H1 (cell line): ENCODE data around the gene RNF215.

ENCODE experiments used
- CHD2 ChIP-seq: IDR thresholded peaks from 2 replicates; pipeline ENCODE4 v1.6.1; 2012; ENCODE audit warnings: low read length, improper control_type of control experiment
- EP300 ChIP-seq, 2 experiments: IDR thresholded peaks; 1 replicate in 1 of 2; 2 replicates in 1 of 2; pipeline ENCODE4 v1.6.1; 2011 to 2012; ENCODE audit warnings: low read depth in 2 of 2, low read length in 2 of 2, mild to moderate bottlenecking in 2 of 2, borderline replicate concordance in 1 of 2, inconsistent platforms in 1 of 2, moderate library complexity in 1 of 2
- EZH2 ChIP-seq: fragments of 200-600 bp; sonication (generic); IDR thresholded peaks from 2 replicates; pipeline ENCODE4 v1.7.1; 2012; ENCODE audit warnings: low read depth, mild to moderate bottlenecking, moderate library complexity, low read length, inconsistent platforms; ENCODE audit not compliant: severe bottlenecking
- NANOG ChIP-seq: IDR thresholded peaks from 2 replicates; pipeline ENCODE4 v1.6.1; 2011; ENCODE audit warnings: low read length, low read depth, mild to moderate bottlenecking, inconsistent platforms; ENCODE audit not compliant: insufficient read depth, poor library complexity, severe bottlenecking
- POLR2A ChIP-seq, 2 experiments: IDR thresholded peaks; 1 replicate in 1 of 2; 2 replicates in 1 of 2; pipeline ENCODE4 v1.6.1; 2011; ENCODE audit warnings: low read depth in 2 of 2, low read length in 2 of 2, mild to moderate bottlenecking in 2 of 2; ENCODE audit errors: control extremely low read depth in 1 of 2
- POLR2AphosphoS5 ChIP-seq: IDR thresholded peaks from 2 replicates; pipeline ENCODE4 v1.6.1; 2011; ENCODE audit warnings: low read depth, low read length
- SIN3A ChIP-seq, 2 experiments: IDR thresholded peaks in 1 of 2; conservative IDR thresholded peaks in 1 of 2; 2 replicates each; pipeline ENCODE4 v1.6.1; 2011 to 2012; ENCODE audit warnings: low read length in 2 of 2, improper control_type of control experiment in 1 of 2, low read depth in 1 of 2, mild to moderate bottlenecking in 1 of 2
- TAF1 ChIP-seq: IDR thresholded peaks from 2 replicates; pipeline ENCODE4 v1.6.1; 2011; ENCODE audit warnings: mild to moderate bottlenecking, low read depth, low read length
- TF ChIP-seq, protein P1 (sequence below), 3 experiments: IDR thresholded peaks; 1 replicate in 2 of 3; 2 replicates in 1 of 3; pipeline versions ENCODE4 v1.5.1 to v1.6.1; 2011; ENCODE audit warnings: low read length in 3 of 3, mild to moderate bottlenecking in 3 of 3, inconsistent platforms in 2 of 3, low read depth in 1 of 3, moderate library complexity in 1 of 3; ENCODE audit not compliant: insufficient read depth in 1 of 3; ENCODE audit errors: control extremely low read depth in 1 of 3
- TF ChIP-seq, protein P2 (sequence below): IDR thresholded peaks from 2 replicates; pipeline ENCODE4 v1.6.1; 2012; ENCODE audit warnings: inconsistent platforms
- TF ChIP-seq, protein P3 (sequence below): IDR thresholded peaks from 2 replicates; pipeline ENCODE4 v1.6.1; 2011; ENCODE audit warnings: low read length, improper control_type of control experiment

DNA sequence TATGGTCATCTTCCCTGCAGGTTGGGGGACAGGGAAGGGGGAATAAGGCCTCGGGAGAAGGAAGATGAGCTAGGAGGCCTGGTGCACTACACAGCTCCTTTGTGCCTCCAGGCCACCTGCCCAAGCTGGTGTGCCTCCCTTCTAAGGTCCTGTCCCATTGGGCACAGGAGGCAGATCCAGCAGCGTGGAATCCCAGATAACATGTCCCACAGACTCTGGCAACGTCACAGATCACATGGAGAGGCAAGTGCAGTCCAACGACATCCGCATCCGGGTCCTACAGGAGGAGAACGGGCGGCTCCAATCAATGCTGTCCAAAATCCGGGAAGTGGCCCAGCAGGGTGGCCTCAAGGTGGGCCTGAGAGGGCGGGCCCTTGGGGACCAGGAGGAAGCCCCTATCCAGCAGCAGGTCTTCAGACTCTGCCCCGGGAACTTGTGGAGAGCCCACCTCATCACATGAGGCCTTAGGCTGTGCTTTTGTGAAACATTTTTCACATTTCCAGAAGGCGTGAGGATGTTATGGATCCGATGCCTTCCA is 11.8 kb downstream of the RNF215 start:
- no peak for TF ChIP-seq CHD2
- no peak for TF ChIP-seq EZH2
- TF ChIP-seq NANOG, result no peak
- TF ChIP-seq, protein P1, sequence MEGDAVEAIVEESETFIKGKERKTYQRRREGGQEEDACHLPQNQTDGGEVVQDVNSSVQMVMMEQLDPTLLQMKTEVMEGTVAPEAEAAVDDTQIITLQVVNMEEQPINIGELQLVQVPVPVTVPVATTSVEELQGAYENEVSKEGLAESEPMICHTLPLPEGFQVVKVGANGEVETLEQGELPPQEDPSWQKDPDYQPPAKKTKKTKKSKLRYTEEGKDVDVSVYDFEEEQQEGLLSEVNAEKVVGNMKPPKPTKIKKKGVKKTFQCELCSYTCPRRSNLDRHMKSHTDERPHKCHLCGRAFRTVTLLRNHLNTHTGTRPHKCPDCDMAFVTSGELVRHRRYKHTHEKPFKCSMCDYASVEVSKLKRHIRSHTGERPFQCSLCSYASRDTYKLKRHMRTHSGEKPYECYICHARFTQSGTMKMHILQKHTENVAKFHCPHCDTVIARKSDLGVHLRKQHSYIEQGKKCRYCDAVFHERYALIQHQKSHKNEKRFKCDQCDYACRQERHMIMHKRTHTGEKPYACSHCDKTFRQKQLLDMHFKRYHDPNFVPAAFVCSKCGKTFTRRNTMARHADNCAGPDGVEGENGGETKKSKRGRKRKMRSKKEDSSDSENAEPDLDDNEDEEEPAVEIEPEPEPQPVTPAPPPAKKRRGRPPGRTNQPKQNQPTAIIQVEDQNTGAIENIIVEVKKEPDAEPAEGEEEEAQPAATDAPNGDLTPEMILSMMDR (IDR thresholded peaks at IDR 0.05; ENCODE audit: control extremely low read depth in 1 of 3, insufficient read depth in 1 of 3, low read depth in 1 of 3, low read length in 3 of 3), result no peak
- TF ChIP-seq, protein P2, sequence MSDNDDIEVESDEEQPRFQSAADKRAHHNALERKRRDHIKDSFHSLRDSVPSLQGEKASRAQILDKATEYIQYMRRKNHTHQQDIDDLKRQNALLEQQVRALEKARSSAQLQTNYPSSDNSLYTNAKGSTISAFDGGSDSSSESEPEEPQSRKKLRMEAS, result no peak
- no peak for TF ChIP-seq POLR2AphosphoS5
- TF ChIP-seq POLR2A (IDR thresholded peaks at IDR 0.05; ENCODE audit: control extremely low read depth in 1 of 2, low read depth in 2 of 2, low read length in 2 of 2), result no peak
- no peak for TF ChIP-seq EP300 (IDR thresholded peaks at IDR 0.05; ENCODE audit: borderline replicate concordance in 1 of 2, low read depth in 2 of 2, low read length in 2 of 2)
- TF ChIP-seq TAF1, result no peak
- TF ChIP-seq, protein P3, sequence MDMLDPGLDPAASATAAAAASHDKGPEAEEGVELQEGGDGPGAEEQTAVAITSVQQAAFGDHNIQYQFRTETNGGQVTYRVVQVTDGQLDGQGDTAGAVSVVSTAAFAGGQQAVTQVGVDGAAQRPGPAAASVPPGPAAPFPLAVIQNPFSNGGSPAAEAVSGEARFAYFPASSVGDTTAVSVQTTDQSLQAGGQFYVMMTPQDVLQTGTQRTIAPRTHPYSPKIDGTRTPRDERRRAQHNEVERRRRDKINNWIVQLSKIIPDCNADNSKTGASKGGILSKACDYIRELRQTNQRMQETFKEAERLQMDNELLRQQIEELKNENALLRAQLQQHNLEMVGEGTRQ, result no peak
- TF ChIP-seq SIN3A (conservative IDR thresholded peaks at IDR 0.05 in 1 of 2, IDR thresholded peaks at IDR 0.05 in 1 of 2; ENCODE audit: low read depth in 1 of 2, low read length in 2 of 2), result no peak
